WTC11 (cell line): ENCODE data around the gene RAC2. TPM values are rescaled to one million over a fixed set of nuclear protein-coding genes. Genes with fewer than 3 reads are reported as not detected.

Experiments
- total RNA-seq: library from RNA; stranded (reverse); gene quantifications from 3 replicates; pipeline ENCODE4 v1.2.3, GENCODE V29; 2021

The RAC2 gene
- total RNA-seq, 1 experiment from 2014 or later: 3.6 TPM

Other genes with a start within 250 kb of the RAC2 start
- gene TST, start 224.8 kb downstream of the RAC2 start, total RNA-seq: 24.4 to 33.3 TPM (median 32.8 TPM) in 3 replicates
- gene MPST, start 224.5 kb downstream of the RAC2 start, total RNA-seq: 86.6 to 101 TPM (median 98.7 TPM) in 3 replicates
- 29.4 to 36.3 TPM (median 31.5 TPM) in 3 replicates for gene KCTD17, start 192.5 kb downstream of the RAC2 start, total RNA-seq
- 0.11 to 0.14 TPM in 2 of 3 replicates, not detected in the other for gene TMPRSS6, start 134.6 kb downstream of the RAC2 start, total RNA-seq
- gene IL2RB, start 94.4 kb downstream of the RAC2 start, total RNA-seq: 0.92 to 1.4 TPM (median 1.1 TPM) in 3 replicates
- gene C1QTNF6, start 56.0 kb downstream of the RAC2 start, total RNA-seq: 5.7 to 6.4 TPM (median 5.9 TPM) in 3 replicates
- gene SSTR3, start 31.8 kb downstream of the RAC2 start, total RNA-seq: 0.21 to 0.25 TPM (median 0.22 TPM) in 3 replicates
- gene CYTH4, start 38.2 kb upstream of the RAC2 start, total RNA-seq: 0.11 to 0.16 TPM (median 0.15 TPM) in 3 replicates
- 0.87 to 1.8 TPM (median 1.5 TPM) in 3 replicates for gene ELFN2, start 183.2 kb upstream of the RAC2 start, total RNA-seq
- gene MFNG, start 242.1 kb upstream of the RAC2 start, total RNA-seq: 3.2 to 4.8 TPM (median 3.7 TPM) in 3 replicates